ENCODE data around the gene RYR3.

Gene RYR3

DNA sequence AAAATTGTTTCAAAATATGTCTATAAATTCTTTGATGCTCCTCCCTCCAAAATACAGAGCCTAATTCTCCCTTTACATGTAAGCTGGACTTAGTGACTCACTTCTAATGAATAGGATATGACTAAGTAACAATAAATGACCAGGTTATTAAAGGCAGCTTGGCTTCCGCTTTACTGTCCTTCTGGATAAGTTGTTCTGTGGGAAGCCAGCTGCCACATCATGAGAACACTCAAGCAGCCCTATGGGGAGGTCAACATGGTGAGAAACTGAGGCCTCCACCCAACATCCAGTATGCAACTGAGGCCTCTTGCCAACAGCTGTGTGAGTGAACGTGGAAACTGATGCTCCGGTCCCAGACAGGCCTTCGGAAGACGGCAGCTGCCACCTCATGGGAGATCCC is 410.2 kb downstream of the RYR3 start:
- H3K4me1 ChIP-seq (ENCODE audit: control insufficient read depth in 1 of 2, insufficient read depth in 1 of 2, low read depth in 1 of 2, low read length in 1 of 2) = peaks cover 0 to 5% of the 10 kb centered on the region in 2 experiments
- no peaks in the 10 kb centered on the region for H3K36me3 ChIP-seq
- no peak overlapping the region for H3K27ac ChIP-seq
- no peak overlapping the region for H3K4me3 ChIP-seq (ENCODE audit: low read depth in 1 of 2, low read length in 1 of 2)
- no peaks in the 10 kb centered on the region for H3K27me3 ChIP-seq
- no peaks in the 10 kb centered on the region for H3K9me3 ChIP-seq
- TF ChIP-seq, protein P1, sequence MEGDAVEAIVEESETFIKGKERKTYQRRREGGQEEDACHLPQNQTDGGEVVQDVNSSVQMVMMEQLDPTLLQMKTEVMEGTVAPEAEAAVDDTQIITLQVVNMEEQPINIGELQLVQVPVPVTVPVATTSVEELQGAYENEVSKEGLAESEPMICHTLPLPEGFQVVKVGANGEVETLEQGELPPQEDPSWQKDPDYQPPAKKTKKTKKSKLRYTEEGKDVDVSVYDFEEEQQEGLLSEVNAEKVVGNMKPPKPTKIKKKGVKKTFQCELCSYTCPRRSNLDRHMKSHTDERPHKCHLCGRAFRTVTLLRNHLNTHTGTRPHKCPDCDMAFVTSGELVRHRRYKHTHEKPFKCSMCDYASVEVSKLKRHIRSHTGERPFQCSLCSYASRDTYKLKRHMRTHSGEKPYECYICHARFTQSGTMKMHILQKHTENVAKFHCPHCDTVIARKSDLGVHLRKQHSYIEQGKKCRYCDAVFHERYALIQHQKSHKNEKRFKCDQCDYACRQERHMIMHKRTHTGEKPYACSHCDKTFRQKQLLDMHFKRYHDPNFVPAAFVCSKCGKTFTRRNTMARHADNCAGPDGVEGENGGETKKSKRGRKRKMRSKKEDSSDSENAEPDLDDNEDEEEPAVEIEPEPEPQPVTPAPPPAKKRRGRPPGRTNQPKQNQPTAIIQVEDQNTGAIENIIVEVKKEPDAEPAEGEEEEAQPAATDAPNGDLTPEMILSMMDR (IDR thresholded peaks at IDR 0.05) = no peak

DNA sequence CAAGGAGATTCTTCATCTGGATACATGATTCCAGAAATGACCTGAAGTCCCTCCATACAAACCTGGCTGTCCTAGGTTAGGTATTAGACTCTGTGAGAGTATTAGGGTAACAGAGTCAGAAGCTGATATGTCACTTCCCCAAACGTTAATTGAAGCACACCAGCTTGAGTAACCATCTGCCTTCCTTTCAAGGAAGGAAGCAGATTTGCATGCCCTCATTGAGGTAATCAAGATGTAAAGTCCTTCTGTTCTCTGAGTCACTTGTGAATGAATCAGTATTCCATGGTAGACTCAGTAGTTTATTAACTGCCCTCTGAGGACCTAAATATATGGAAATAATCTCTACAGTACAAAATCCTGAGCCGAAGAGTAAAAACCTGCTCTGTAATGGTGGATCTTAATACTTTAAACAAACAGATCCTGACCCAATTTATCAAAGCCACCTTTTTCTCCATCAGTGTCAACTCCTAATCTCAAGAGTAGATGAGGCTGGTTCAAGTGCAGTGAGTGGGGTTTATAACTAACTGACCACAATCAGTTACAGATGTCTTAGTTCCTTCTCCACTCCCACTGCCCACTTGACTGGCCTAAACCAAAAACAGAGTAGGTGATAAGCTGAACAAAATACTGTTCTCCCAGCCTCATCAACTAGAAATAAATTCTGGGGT is 411.4 kb downstream of the RYR3 start:
- no peak overlapping the region for H3K27ac ChIP-seq
- no peaks in the 10 kb centered on the region for H3K9me3 ChIP-seq
- no peak overlapping the region for H3K4me3 ChIP-seq (ENCODE audit: low read depth in 1 of 2, low read length in 1 of 2)
- TF ChIP-seq, protein P1 (IDR thresholded peaks at IDR 0.05) = no peak
- peaks cover 0 to 5% of the 10 kb centered on the region in 2 experiments for H3K4me1 ChIP-seq (ENCODE audit: control insufficient read depth in 1 of 2, insufficient read depth in 1 of 2, low read depth in 1 of 2, low read length in 1 of 2)
- H3K36me3 ChIP-seq = no peaks in the 10 kb centered on the region
- no peaks in the 10 kb centered on the region for H3K27me3 ChIP-seq

DNA sequence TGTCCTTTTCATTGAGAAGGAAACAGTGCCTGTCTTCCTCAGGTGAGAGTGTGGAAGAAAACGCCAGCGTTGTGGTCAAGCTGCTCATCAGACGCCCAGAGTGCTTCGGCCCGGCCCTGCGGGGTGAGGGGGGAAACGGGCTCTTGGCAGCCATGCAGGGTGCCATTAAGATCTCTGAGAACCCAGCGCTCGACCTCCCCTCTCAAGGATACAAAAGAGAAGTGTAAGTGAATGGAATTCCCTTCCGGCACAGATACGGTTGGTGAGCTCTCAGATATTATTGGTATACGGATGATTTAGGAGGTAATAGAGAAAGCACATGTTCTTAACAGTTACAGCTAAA is 411.9 kb downstream of the RYR3 start:
- no peak overlapping the region for H3K27ac ChIP-seq
- no peaks in the 10 kb centered on the region for H3K27me3 ChIP-seq
- H3K9me3 ChIP-seq = no peaks in the 10 kb centered on the region
- no peak overlapping the region for H3K4me3 ChIP-seq (ENCODE audit: low read depth in 1 of 2, low read length in 1 of 2)
- no peaks in the 10 kb centered on the region for H3K36me3 ChIP-seq
- H3K4me1 ChIP-seq (ENCODE audit: control insufficient read depth in 1 of 2, insufficient read depth in 1 of 2, low read depth in 1 of 2, low read length in 1 of 2) = peaks cover 0 to 5% of the 10 kb centered on the region in 2 experiments
- TF ChIP-seq, protein P1 (IDR thresholded peaks at IDR 0.05) = no peak

DNA sequence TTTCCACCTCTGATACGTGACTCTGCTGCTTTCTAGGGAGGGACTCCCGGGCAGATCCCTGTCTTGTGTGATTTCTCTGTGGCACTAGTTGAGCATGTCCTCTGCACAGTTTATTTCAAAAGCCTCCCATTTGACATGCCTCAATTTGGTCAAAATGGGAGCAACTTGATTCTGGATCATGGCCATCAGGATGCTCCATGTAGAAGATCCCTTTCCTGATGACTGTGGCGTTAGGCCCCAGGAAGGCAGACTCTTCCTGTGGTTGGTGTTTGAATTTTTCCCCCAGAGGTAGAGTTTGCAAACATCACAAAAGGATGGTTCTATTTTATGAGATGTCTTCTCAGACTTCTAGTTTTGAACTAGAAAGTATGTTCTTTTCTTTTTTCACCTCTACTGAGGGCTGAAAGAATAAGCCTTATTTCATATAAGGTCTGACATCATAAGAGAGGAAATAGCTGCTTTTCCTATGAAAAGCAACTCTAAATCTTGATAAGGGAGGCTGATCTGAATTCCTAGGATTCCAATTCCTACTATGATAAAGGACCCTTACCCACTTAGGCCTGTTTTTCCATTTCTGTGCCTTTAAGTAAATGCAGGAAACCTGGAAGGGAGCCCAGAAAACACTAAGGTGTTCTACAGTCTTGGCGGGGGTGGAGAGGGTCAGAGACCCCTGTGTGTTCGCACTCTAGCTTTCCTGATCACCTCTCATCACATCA is 413.7 kb downstream of the RYR3 start:
- Histone ChIP-seq H3K27ac (no peak overlapping the region), H3K36me3 (no peaks in the 10 kb centered on the region), H3K4me1 (ENCODE audit: control insufficient read depth in 1 of 2, insufficient read depth in 1 of 2, low read depth in 1 of 2, low read length in 1 of 2) (peaks cover 0 to 5% of the 10 kb centered on the region in 2 experiments), H3K4me3 (ENCODE audit: low read depth in 1 of 2, low read length in 1 of 2) (no peak overlapping the region), H3K27me3 (no peaks in the 10 kb centered on the region), H3K9me3 (no peaks in the 10 kb centered on the region)
- TF ChIP-seq, protein P1 (IDR thresholded peaks at IDR 0.05) = no peak

DNA sequence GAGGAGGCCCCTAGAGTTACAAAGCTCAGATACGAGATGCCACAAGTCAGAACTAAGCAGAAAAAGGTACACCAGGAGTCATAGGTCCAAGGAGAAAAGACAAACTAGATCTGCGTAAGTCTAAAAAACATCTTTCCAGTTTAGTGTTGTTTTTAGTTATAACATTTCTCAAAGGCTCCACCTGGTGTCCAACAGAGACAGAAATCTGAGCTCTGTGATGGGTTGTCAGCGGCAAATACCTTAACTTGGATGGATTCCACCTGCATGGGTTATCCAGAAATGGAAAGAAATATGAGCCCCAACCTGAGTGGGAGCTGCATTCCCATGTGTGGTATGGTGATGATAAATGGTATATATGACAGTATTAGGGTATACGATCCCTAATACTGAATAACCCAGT is 418.9 kb downstream of the RYR3 start:
- H3K27me3 ChIP-seq = no peaks in the 10 kb centered on the region
- H3K36me3 ChIP-seq = no peaks in the 10 kb centered on the region
- H3K4me3 ChIP-seq (ENCODE audit: low read depth in 1 of 2, low read length in 1 of 2) = no peak overlapping the region
- no peaks in the 10 kb centered on the region for H3K9me3 ChIP-seq
- no peaks in the 10 kb centered on the region for H3K4me1 ChIP-seq (ENCODE audit: control insufficient read depth in 1 of 2, insufficient read depth in 1 of 2, low read depth in 1 of 2, low read length in 1 of 2)
- no peak overlapping the region for H3K27ac ChIP-seq
- TF ChIP-seq, protein P1 (IDR thresholded peaks at IDR 0.05) = no peak

Measured in neutrophil (primary cell).